HepG2 (cell line): Measurements from ENCODE around the gene GPT2. TPM values are rescaled to one million over a fixed set of nuclear protein-coding genes. Genes with fewer than 3 reads are reported as not detected.

Experiments used
- AHDC1 ChIP-seq: sonication (generic); formaldehyde crosslinking; IDR thresholded peaks from 2 replicates; pipeline ENCODE4 v1.5.1; 2020; ENCODE audit warnings: mild to moderate bottlenecking, missing genetic modification reagents, borderline replicate concordance
- AKNA ChIP-seq: sonication (generic); formaldehyde crosslinking; IDR thresholded peaks from 2 replicates; pipeline ENCODE4 v1.4.0; 2020; ENCODE audit warnings: missing genetic modification reagents, borderline replicate concordance
- DRAP1 ChIP-seq: IDR thresholded peaks from 2 replicates; pipeline ENCODE4 v1.6.1; 2016; ENCODE audit warnings: missing genetic modification reagents, missing compliant biosample characterization
- ELF3 ChIP-seq: IDR thresholded peaks from 2 replicates; pipeline ENCODE4 v1.6.1; 2016; ENCODE audit warnings: missing genetic modification reagents, missing compliant biosample characterization
- EZH2 ChIP-seq: conservative IDR thresholded peaks from 2 replicates; pipeline ENCODE4 v1.6.1; 2012; ENCODE audit warnings: mild to moderate bottlenecking, low read depth, low read length, moderate library complexity
- HDAC1 ChIP-seq: sonication (generic); formaldehyde crosslinking; IDR thresholded peaks from 2 replicates; pipeline ENCODE4 v1.5.1; 2020; ENCODE audit warnings: mild to moderate bottlenecking, missing genetic modification reagents
- HDAC2 ChIP-seq: sonication (generic); formaldehyde crosslinking; IDR thresholded peaks from 2 replicates; pipeline ENCODE4 v1.4.0; 2020; ENCODE audit warnings: missing genetic modification reagents
- IKZF1 ChIP-seq: fragments of 450-650 bp; IDR thresholded peaks from 2 replicates; pipeline ENCODE4 v1.7.1; 2016
- KAT8 ChIP-seq: IDR thresholded peaks from 2 replicates; pipeline ENCODE4 v1.6.1; 2016; ENCODE audit warnings: missing genetic modification reagents, missing compliant biosample characterization
- MAFF ChIP-seq: IDR thresholded peaks from 2 replicates; pipeline ENCODE4 v1.6.1; 2011; ENCODE audit warnings: low read depth, low read length, improper control_type of control experiment
- MXI1 ChIP-seq: IDR thresholded peaks from 3 replicates; pipeline ENCODE4 v1.6.1; 2012; ENCODE audit warnings: low read depth, low read length, inconsistent platforms, borderline replicate concordance
- RXRA ChIP-seq: sonication (generic); formaldehyde crosslinking; IDR thresholded peaks from 2 replicates; pipeline ENCODE4 v1.5.1; 2020; ENCODE audit warnings: missing genetic modification reagents
- SIN3B ChIP-seq: fragments of 150-350 bp; IDR thresholded peaks from 2 replicates; pipeline ENCODE4 v1.6.1; 2014; ENCODE audit warnings: low read length
- SMAD3 ChIP-seq: sonication (generic); formaldehyde crosslinking; IDR thresholded peaks from 2 replicates; pipeline ENCODE4 v1.4.0; 2020; ENCODE audit warnings: missing genetic modification reagents
- TOE1 ChIP-seq: sonication (generic); formaldehyde crosslinking; IDR thresholded peaks from 2 replicates; pipeline ENCODE4 v1.4.0; 2020; ENCODE audit warnings: mild to moderate bottlenecking, missing genetic modification reagents
- ZFP36L1 ChIP-seq: sonication (generic); formaldehyde crosslinking; IDR thresholded peaks from 2 replicates; pipeline ENCODE4 v1.8.0; 2022; ENCODE audit warnings: mild to moderate bottlenecking, missing genetic modification reagents, moderate library complexity
- ZGPAT ChIP-seq: IDR thresholded peaks from 2 replicates; pipeline ENCODE4 v1.6.1; 2016; ENCODE audit warnings: mild to moderate bottlenecking
- ZNF207 ChIP-seq: fragments of 450-650 bp; IDR thresholded peaks from 2 replicates; pipeline ENCODE4 v1.6.1; 2016; ENCODE audit warnings: antibody characterized with exemption, borderline replicate concordance
- ZNF451 ChIP-seq: sonication (generic); formaldehyde crosslinking; IDR thresholded peaks from 2 replicates; pipeline ENCODE4 v1.5.0; 2020; ENCODE audit warnings: mild to moderate bottlenecking, missing genetic modification reagents
- ZNF547 ChIP-seq: sonication (generic); formaldehyde crosslinking; IDR thresholded peaks from 2 replicates; pipeline ENCODE4 v1.5.1; 2020; ENCODE audit warnings: mild to moderate bottlenecking, missing genetic modification reagents
- ZNF749 ChIP-seq: sonication (generic); formaldehyde crosslinking; IDR thresholded peaks from 2 replicates; pipeline ENCODE4 v1.8.0; 2022; ENCODE audit warnings: mild to moderate bottlenecking, missing genetic modification reagents, moderate library complexity, borderline replicate concordance
- polyA plus RNA-seq, 8 experiments: library from polyadenylated mRNA; depleted of rRNA in 3 of 8; stranded (reverse) in 7 of 8; unstranded in 1 of 8; fragments of >200 nt; fragmentation: Illumina TruSeq in 4 of 8; extraction: Trizol in 4 of 8; gene quantifications; 2 replicates each; pipeline versions ENCODE4 v1.2.1 to v1.2.3, GENCODE V29; 2011 to 2016; ENCODE audit warnings: low read depth in 4 of 8, missing spikeins in 1 of 8, mixed read lengths in 1 of 8; ENCODE audit not compliant: insufficient read depth in 1 of 8
- total RNA-seq, 5 experiments: library from RNA; depleted of rRNA; stranded (reverse); fragments of >200 nt; fragmentation: Illumina TruSeq; extraction: Trizol; gene quantifications; 2 replicates each; pipeline ENCODE4 v1.2.3, GENCODE V29; 2016; ENCODE audit warnings: low read depth in 1 of 5

The GPT2 gene
- total and polyA plus RNA-seq, 2 of the 13 experiments (the other 11 are each of a cell fraction or from before 2014, with no cell fraction given): 138 to 267 TPM

GRCh38 chr16:46976550-46976949 is 92.4 kb downstream of the GPT2 start (continued):
- TF ChIP-seq ELF3 (CRISPR knock-in tag) (0 out of 2 replicates have a peak, but pooled peaks have one; percentile 11), KAT8 (CRISPR knock-in tag) (0 out of 2 replicates have a peak, but pooled peaks have one; percentile 17), ZGPAT (CRISPR knock-in tag) (no peak), ZNF451 (CRISPR knock-in tag) (no peak), HDAC1 (CRISPR knock-in tag) (no peak), RXRA (CRISPR knock-in tag) (no peak), EZH2 (no peak), AKNA (CRISPR knock-in tag) (no peak), AHDC1 (CRISPR knock-in tag) (no peak), ZNF547 (CRISPR knock-in tag) (no peak), MXI1 (no peak), SIN3B (no peak), SMAD3 (CRISPR knock-in tag) (no peak), ZNF207 (no peak), IKZF1 (no peak), TOE1 (CRISPR knock-in tag) (no peak), DRAP1 (CRISPR knock-in tag) (no peak), MAFF (peak; percentile 85), HDAC2 (peak; percentile 33; the same call in 1 of the 2 replicates), ZNF749 (CRISPR knock-in tag) (no peak), ZFP36L1 (CRISPR knock-in tag) (no peak)
